Fibroblast of lung (primary cell): ENCODE data around the gene ROR2. TPM values are rescaled to one million over a fixed set of nuclear protein-coding genes. Genes with fewer than 3 reads are reported as not detected.

Source experiments
- DNase-seq, 2 donors: peaks; one replicate each; pipeline versions ENCODE4 v3.0.0 to v3.0.0-alpha.2; 2010; ENCODE audit warnings: low read depth in 2 of 2
- H2AFZ ChIP-seq: 2 replicates; pipeline ENCODE4 v1.5.1; 2012; ENCODE audit warnings: low read length, control low read depth, inconsistent platforms
- H3K27ac ChIP-seq: 2 replicates; pipeline ENCODE4 v1.5.1; 2011; ENCODE audit warnings: low read length, control low read depth; ENCODE audit not compliant: insufficient read depth
- H3K27me3 ChIP-seq: 2 replicates; pipeline ENCODE4 v1.5.1; 2011; ENCODE audit warnings: mild to moderate bottlenecking, low read length; ENCODE audit not compliant: control insufficient read depth, insufficient read depth
- H3K36me3 ChIP-seq: 2 replicates; pipeline ENCODE4 v1.5.1; 2011; ENCODE audit warnings: low read length; ENCODE audit not compliant: control insufficient read depth, insufficient read depth
- H3K4me1 ChIP-seq: 2 replicates; pipeline ENCODE4 v1.5.1; 2011; ENCODE audit warnings: low read length; ENCODE audit not compliant: control insufficient read depth, insufficient read depth; ENCODE audit errors: extremely low read depth
- H3K4me2 ChIP-seq: 2 replicates; pipeline ENCODE4 v1.5.1; 2011; ENCODE audit warnings: low read length, control low read depth; ENCODE audit not compliant: insufficient read depth; ENCODE audit errors: extremely low read depth
- H3K4me3 ChIP-seq, 4 experiments: fragments of 200-600 bp in 1 of 4; sonication (generic) in 1 of 4; replicated peaks in 1 of 4; 2 replicates each; pipeline ENCODE4 v1.5.1; 2011 to 2016; ENCODE audit warnings: low read length in 4 of 4, low read depth in 3 of 4, mild to moderate bottlenecking in 3 of 4, control low read depth in 2 of 4, inconsistent platforms in 1 of 4, mixed read lengths in 1 of 4; ENCODE audit not compliant: insufficient read depth in 1 of 4; ENCODE audit errors: control extremely low read depth in 1 of 4
- H3K79me2 ChIP-seq: 2 replicates; pipeline ENCODE4 v1.5.1; 2012; ENCODE audit warnings: mild to moderate bottlenecking, low read length, inconsistent platforms; ENCODE audit not compliant: control insufficient read depth, insufficient read depth
- H3K9ac ChIP-seq: 2 replicates; pipeline ENCODE4 v1.5.1; 2011; ENCODE audit warnings: mild to moderate bottlenecking, low read length, control low read depth; ENCODE audit not compliant: insufficient read depth
- H3K9me3 ChIP-seq: 2 replicates; pipeline ENCODE4 v1.5.1; 2012; ENCODE audit warnings: low read depth, low read length; ENCODE audit not compliant: control insufficient read depth, insufficient read depth
- H4K20me1 ChIP-seq: 2 replicates; pipeline ENCODE4 v1.5.1; 2011; ENCODE audit warnings: low read length; ENCODE audit not compliant: control insufficient read depth, insufficient read depth; ENCODE audit errors: extremely low read depth
- CTCF ChIP-seq, 2 donors: IDR thresholded peaks in 1 of 2; conservative IDR thresholded peaks in 1 of 2; 1 replicate in 1 of 2; 2 replicates in 1 of 2; pipeline ENCODE4 v1.5.1; 2011 to 2012; ENCODE audit warnings: low read length in 2 of 2, control low read depth in 1 of 2, inconsistent platforms in 1 of 2, low read depth in 1 of 2, mild to moderate bottlenecking in 1 of 2
- EZH2 ChIP-seq: IDR thresholded peaks from 2 replicates; pipeline ENCODE4 v1.5.1; 2012; ENCODE audit warnings: low read length, control low read depth, mild to moderate bottlenecking; ENCODE audit errors: missing control alignments
- polyA plus RNA-seq, 2 donors: library from polyadenylated mRNA; depleted of rRNA in 1 of 2; stranded (reverse) in 1 of 2; unstranded in 1 of 2; fragments of >200 nt; gene quantifications; 2 replicates each; pipeline ENCODE4 v1.2.1, GENCODE V29; 2011 to 2012; ENCODE audit warnings: missing spikeins in 1 of 2
- total RNA-seq: library from RNA; depleted of rRNA; stranded (reverse); fragments of >200 nt; gene quantifications from 2 replicates; pipeline ENCODE4 v1.2.1, GENCODE V29; 2014

The ROR2 gene
- total and polyA plus RNA-seq, 2 donors (not counting 1 experiment from before 2014, with no cell fraction given) = 2.3 to 27.9 TPM

- no peaks in the 10 kb centered on the region for H3K27me3 ChIP-seq
- H3K9ac ChIP-seq = no peak overlapping the region
- H3K36me3 ChIP-seq = no peaks in the 10 kb centered on the region
- no peak for DNase-seq
- H3K4me2 ChIP-seq = no peak overlapping the region
- H3K4me3 ChIP-seq = no peak overlapping the region
- H3K27ac ChIP-seq = no peak overlapping the region
- no peaks in the 10 kb centered on the region for H4K20me1 ChIP-seq
- no peak overlapping the region for H2AFZ ChIP-seq
- H3K4me1 ChIP-seq = no peaks in the 10 kb centered on the region
- H3K79me2 ChIP-seq = no peaks in the 10 kb centered on the region
- TF ChIP-seq EZH2 (no peak), CTCF (conservative IDR thresholded peaks at IDR 0.05 in 1 of 2, IDR thresholded peaks at IDR 0.05 in 1 of 2; ENCODE audit: low read depth in 1 of 2, low read length in 2 of 2) (no peak)
- H3K9me3 ChIP-seq = no peaks in the 10 kb centered on the region
Measured at GRCh38 chr9:91690540-91691249, 259.3 kb downstream of the ROR2 start.

- peak in 1 of 2 donors; percentile 35 for DNase-seq
- no peaks in the 10 kb centered on the region for H3K36me3 ChIP-seq
- H3K79me2 ChIP-seq = no peaks in the 10 kb centered on the region
- H3K4me3 ChIP-seq = no peak overlapping the region
- no peak overlapping the region for H2AFZ ChIP-seq
- no peaks in the 10 kb centered on the region for H3K9me3 ChIP-seq
- H3K27me3 ChIP-seq = no peaks in the 10 kb centered on the region
- no peak overlapping the region for H3K9ac ChIP-seq
- H3K4me2 ChIP-seq = no peak overlapping the region
- H3K4me1 ChIP-seq = no peaks in the 10 kb centered on the region
- H4K20me1 ChIP-seq = no peaks in the 10 kb centered on the region
- H3K27ac ChIP-seq = no peak overlapping the region
- no peak for TF ChIP-seq EZH2
- no peak for TF ChIP-seq CTCF (conservative IDR thresholded peaks at IDR 0.05 in 1 of 2, IDR thresholded peaks at IDR 0.05 in 1 of 2; ENCODE audit: low read depth in 1 of 2, low read length in 2 of 2)
Measured at GRCh38 chr9:91689006-91689405, 261.0 kb downstream of the ROR2 start.

- H3K27ac ChIP-seq = no peak overlapping the region
- TF ChIP-seq CTCF (conservative IDR thresholded peaks at IDR 0.05 in 1 of 2, IDR thresholded peaks at IDR 0.05 in 1 of 2; ENCODE audit: low read depth in 1 of 2, low read length in 2 of 2) = no peak
- TF ChIP-seq EZH2 = no peak
- H3K36me3 ChIP-seq = no peaks in the 10 kb centered on the region
- no peaks in the 10 kb centered on the region for H3K9me3 ChIP-seq
- no peaks in the 10 kb centered on the region for H3K4me1 ChIP-seq
- H4K20me1 ChIP-seq = no peaks in the 10 kb centered on the region
- H3K27me3 ChIP-seq = no peaks in the 10 kb centered on the region
- H3K4me3 ChIP-seq = no peak overlapping the region
- no peak overlapping the region for H2AFZ ChIP-seq
- H3K9ac ChIP-seq = no peak overlapping the region
- no peak for DNase-seq
- H3K79me2 ChIP-seq = no peaks in the 10 kb centered on the region
- no peak overlapping the region for H3K4me2 ChIP-seq
Measured at GRCh38 chr9:91683269-91683668, 266.8 kb downstream of the ROR2 start.
